Uterus (tissue), 4 donors: ENCODE measurements around the gene MAML1. TPM values are rescaled to one million over a fixed set of nuclear protein-coding genes. Genes with fewer than 3 reads are reported as not detected.
A peak's percentile ranks its signal among the peaks of the same experiment; 100 is the strongest.
"Not testable (repeated sequence)": the region's sequence is repeated elsewhere in the genome, so short reads cannot be mapped to it uniquely, and the experiment has no call there.

Experiments used
- DNase-seq, 2 donors: peaks; one replicate each; pipeline ENCODE4 v3.0.0-alpha.2; 2019 to 2020
- H3K27ac ChIP-seq, 2 donors: fragments of 200-600 bp; sonication (generic); 1 replicate in 1 of 2; 2 replicates in 1 of 2; pipeline ENCODE4 v1.5.1; 2016 to 2018
- H3K27me3 ChIP-seq, 2 donors: fragments of 200-600 bp; sonication (generic); one replicate each; pipeline ENCODE4 v1.5.1; 2018 to 2019; ENCODE audit warnings: control low read depth in 1 of 2
- H3K36me3 ChIP-seq, 2 donors: fragments of 200-600 bp; sonication (generic); one replicate each; pipeline ENCODE4 v1.5.1; 2019; ENCODE audit warnings: control low read depth in 1 of 2
- H3K4me1 ChIP-seq, 2 donors: fragments of 200-600 bp; sonication (generic); one replicate each; pipeline ENCODE4 v1.5.1; 2018 to 2019; ENCODE audit warnings: control low read depth in 1 of 2
- H3K4me3 ChIP-seq, 2 donors: fragments of 200-600 bp; sonication (generic); 1 replicate in 1 of 2; 2 replicates in 1 of 2; pipeline ENCODE4 v1.5.1; 2018 to 2019; ENCODE audit warnings: mild to moderate bottlenecking in 1 of 2
- H3K9me3 ChIP-seq, 2 donors: fragments of 200-600 bp; sonication (generic); one replicate each; pipeline ENCODE4 v1.5.1; 2019; ENCODE audit warnings: control low read depth in 1 of 2
- POLR2A ChIP-seq, 2 donors: fragments of 450-650 bp; IDR thresholded peaks; one replicate each; pipeline ENCODE4 v1.6.1; 2016; ENCODE audit warnings: antibody characterized with exemption in 2 of 2, mild to moderate bottlenecking in 1 of 2, moderate library complexity in 1 of 2
- intact Hi-C: fragments of 100-400 bp; cut with DNase I; formaldehyde crosslinking; loops from one replicate; pipeline ENCODE4 v1.15.1; 2023; ENCODE audit warnings: low total_unique reads
- total RNA-seq, 4 donors: library from RNA; depleted of rRNA in 3 of 4; stranded (reverse); fragments of >200 nt in 3 of 4; gene quantifications; one replicate each; pipeline versions ENCODE4 v1.1.0 to v1.2.4, GENCODE V29; 2014 to 2023
- TF ChIP-seq, protein P1 (sequence below), 4 experiments: fragments of 200-600 bp in 2 of 4; fragments of 450-650 bp in 2 of 4; sonication (generic) in 2 of 4; IDR thresholded peaks; one replicate each; pipeline ENCODE4 v1.5.1; 2016 to 2019; ENCODE audit warnings: antibody characterized with exemption in 4 of 4, mild to moderate bottlenecking in 2 of 4, moderate library complexity in 1 of 4
- donor health status: DM: yes; HTN: yes; CAD: no.

MAML1 gene, protein sequence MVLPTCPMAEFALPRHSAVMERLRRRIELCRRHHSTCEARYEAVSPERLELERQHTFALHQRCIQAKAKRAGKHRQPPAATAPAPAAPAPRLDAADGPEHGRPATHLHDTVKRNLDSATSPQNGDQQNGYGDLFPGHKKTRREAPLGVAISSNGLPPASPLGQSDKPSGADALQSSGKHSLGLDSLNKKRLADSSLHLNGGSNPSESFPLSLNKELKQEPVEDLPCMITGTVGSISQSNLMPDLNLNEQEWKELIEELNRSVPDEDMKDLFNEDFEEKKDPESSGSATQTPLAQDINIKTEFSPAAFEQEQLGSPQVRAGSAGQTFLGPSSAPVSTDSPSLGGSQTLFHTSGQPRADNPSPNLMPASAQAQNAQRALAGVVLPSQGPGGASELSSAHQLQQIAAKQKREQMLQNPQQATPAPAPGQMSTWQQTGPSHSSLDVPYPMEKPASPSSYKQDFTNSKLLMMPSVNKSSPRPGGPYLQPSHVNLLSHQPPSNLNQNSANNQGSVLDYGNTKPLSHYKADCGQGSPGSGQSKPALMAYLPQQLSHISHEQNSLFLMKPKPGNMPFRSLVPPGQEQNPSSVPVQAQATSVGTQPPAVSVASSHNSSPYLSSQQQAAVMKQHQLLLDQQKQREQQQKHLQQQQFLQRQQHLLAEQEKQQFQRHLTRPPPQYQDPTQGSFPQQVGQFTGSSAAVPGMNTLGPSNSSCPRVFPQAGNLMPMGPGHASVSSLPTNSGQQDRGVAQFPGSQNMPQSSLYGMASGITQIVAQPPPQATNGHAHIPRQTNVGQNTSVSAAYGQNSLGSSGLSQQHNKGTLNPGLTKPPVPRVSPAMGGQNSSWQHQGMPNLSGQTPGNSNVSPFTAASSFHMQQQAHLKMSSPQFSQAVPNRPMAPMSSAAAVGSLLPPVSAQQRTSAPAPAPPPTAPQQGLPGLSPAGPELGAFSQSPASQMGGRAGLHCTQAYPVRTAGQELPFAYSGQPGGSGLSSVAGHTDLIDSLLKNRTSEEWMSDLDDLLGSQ
- 10 to 100 TPM; 19.7 to 44.1 (median 21.4) TPM for total RNA-seq

GRCh38 chr5:179732412-179732917 is at the start of gene MAML1:
TSS of gene MAML1 (plus strand) at chr5:179732822. CDS start at chr5:179733113, 291 bp downstream.
- Histone ChIP-seq H3K9me3 (no peaks in the 10 kb centered on the region), H3K4me3 (peak within 1 kb of the TSS; percentile 61 to 96), H3K4me1 (peaks cover 8 to 25% of the 10 kb centered on the region in 2 donors), H3K27me3 (no peaks in the 10 kb centered on the region), H3K36me3 (no peaks in the 10 kb centered on the region), H3K27ac (peak within 1 kb of the TSS; percentile 97)
- TF ChIP-seq, protein P1, sequence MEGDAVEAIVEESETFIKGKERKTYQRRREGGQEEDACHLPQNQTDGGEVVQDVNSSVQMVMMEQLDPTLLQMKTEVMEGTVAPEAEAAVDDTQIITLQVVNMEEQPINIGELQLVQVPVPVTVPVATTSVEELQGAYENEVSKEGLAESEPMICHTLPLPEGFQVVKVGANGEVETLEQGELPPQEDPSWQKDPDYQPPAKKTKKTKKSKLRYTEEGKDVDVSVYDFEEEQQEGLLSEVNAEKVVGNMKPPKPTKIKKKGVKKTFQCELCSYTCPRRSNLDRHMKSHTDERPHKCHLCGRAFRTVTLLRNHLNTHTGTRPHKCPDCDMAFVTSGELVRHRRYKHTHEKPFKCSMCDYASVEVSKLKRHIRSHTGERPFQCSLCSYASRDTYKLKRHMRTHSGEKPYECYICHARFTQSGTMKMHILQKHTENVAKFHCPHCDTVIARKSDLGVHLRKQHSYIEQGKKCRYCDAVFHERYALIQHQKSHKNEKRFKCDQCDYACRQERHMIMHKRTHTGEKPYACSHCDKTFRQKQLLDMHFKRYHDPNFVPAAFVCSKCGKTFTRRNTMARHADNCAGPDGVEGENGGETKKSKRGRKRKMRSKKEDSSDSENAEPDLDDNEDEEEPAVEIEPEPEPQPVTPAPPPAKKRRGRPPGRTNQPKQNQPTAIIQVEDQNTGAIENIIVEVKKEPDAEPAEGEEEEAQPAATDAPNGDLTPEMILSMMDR (IDR thresholded peaks at IDR 0.05): peak in 1 of 4 experiments; percentile 24
- TF ChIP-seq POLR2A (IDR thresholded peaks at IDR 0.05): peak; percentile 76 to 91
- intact Hi-C loops: no loop called here
- DNase-seq: peak; percentile 100

DNA sequence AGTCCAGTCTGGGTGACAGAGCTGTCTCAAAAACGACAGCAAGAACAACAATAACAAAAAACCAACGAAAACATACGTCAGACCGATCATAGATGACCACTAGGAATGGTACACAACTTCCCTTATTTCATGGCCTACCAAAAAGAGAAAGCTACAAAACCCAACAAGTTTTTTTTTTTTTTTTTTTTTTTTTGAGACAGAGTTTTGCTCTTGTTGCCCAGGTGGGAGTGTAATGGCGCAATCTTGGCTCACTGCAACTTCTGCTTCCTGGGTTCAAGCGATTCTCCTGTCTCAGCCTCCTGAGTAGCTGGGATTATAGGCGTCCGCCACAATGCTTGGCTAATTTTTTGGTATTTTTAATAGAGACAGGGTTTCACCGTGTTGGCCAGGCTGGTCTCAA is 43.4 kb upstream of the MAML1 start:
- DNase-seq, H3K27me3 ChIP-seq, H3K4me3 ChIP-seq, H3K4me1 ChIP-seq, H3K36me3 ChIP-seq, intact Hi-C loops, H3K27ac ChIP-seq, H3K9me3 ChIP-seq: not testable (repeated sequence)

DNA sequence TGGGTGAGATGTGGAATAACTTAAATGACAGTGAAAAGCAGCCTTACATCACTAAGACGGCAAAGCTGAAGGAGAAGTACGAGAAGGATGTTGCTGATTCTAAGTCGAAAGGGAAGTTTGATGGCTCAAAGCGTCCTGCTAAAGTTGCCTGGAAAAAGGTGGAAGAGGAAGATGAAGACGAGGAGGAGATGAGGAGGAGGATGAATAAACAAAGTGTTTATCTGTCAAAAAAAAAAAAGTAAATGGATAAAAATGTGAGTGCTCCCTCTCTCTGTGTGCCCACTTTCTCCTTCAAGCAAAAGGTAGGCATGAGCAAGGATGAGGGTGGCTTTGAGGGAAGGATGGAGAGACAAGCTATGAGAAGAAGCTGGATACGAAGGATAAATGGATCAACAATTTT is 38.1 kb upstream of the MAML1 start:
- H3K36me3 ChIP-seq: no peaks in the 10 kb centered on the region
- DNase-seq: no peak
- no peaks in the 10 kb centered on the region for H3K27me3 ChIP-seq
- H3K27ac ChIP-seq: no peak overlapping the region
- TF ChIP-seq, protein P1 (IDR thresholded peaks at IDR 0.05): no peak
- no peak for TF ChIP-seq POLR2A (IDR thresholded peaks at IDR 0.05)
- H3K9me3 ChIP-seq: no peaks in the 10 kb centered on the region
- H3K4me3 ChIP-seq: no peak overlapping the region
- intact Hi-C loops: no loop called here
- H3K4me1 ChIP-seq: no peaks in the 10 kb centered on the region

GRCh38 chr5:179696603-179697002 is 36.0 kb upstream of the MAML1 start:
- DNase-seq: no peak
- H3K27ac ChIP-seq: no peak overlapping the region
- intact Hi-C loops: no loop called here

DNA sequence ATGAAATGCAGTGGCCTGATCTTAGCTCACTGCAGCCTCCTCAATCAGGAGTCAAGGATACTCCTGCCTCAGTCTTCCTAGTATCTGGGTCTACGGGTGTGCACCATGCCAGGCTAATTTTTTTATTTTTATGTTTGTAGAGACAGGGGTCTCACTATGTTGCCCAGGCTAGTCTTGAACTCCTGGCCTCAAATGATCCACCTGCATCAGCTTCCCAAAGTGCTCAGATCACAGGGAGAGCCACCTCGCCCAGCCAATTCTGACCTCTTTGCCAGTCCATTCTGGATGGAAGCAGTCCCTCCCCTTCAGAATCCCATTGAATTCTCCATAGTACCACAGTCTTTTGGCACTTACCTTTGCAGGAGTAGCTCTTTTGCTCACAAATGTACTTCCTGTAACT is 35.5 kb upstream of the MAML1 start:
- H3K27me3 ChIP-seq: no peaks in the 10 kb centered on the region
- no peak for DNase-seq
- H3K27ac ChIP-seq: peak overlapping the region; percentile 80 to 92
- intact Hi-C loops: no loop called here
- no peaks in the 10 kb centered on the region for H3K4me1 ChIP-seq
- H3K36me3 ChIP-seq: no peaks in the 10 kb centered on the region
- H3K9me3 ChIP-seq: no peaks in the 10 kb centered on the region
- no peak overlapping the region for H3K4me3 ChIP-seq
- TF ChIP-seq POLR2A (IDR thresholded peaks at IDR 0.05): no peak
- TF ChIP-seq, protein P1 (IDR thresholded peaks at IDR 0.05): no peak

More at GRCh38 chr5:179696603-179697002, 36.0 kb upstream of the MAML1 start:
- Histone ChIP-seq H3K9me3 (no peaks in the 10 kb centered on the region), H3K4me1 (no peaks in the 10 kb centered on the region), H3K36me3 (no peaks in the 10 kb centered on the region), H3K27me3 (no peaks in the 10 kb centered on the region), H3K4me3 (no peak overlapping the region)
- no peak for TF ChIP-seq POLR2A (IDR thresholded peaks at IDR 0.05)
- TF ChIP-seq, protein P1 (IDR thresholded peaks at IDR 0.05): no peak

DNA sequence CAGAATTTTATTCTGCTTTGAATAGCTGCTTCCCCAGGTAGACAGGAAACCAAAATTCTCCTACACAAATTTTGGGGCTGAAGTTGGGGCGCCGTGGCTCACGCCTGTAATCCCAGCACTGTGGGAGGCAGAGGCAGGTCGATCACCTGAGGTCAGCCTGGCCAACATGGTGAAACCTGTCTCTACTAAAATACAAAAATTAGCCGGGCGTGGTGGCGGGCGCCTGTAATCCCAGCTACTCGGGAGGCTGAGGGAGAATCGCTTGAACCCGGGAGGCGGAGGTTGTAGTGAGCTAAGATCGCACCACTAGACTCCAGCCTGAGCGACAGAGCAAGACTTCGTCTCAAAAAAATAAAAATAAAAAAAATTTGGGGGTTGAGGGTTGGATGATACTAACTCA is 35.1 kb upstream of the MAML1 start:
- H3K27me3 ChIP-seq, H3K9me3 ChIP-seq, H3K36me3 ChIP-seq, intact Hi-C loops, H3K4me1 ChIP-seq, DNase-seq: not testable (repeated sequence)
- Histone ChIP-seq H3K4me3 (peak overlapping the region in 1 of 2 donors; percentile 73), H3K27ac (peak overlapping the region; percentile 80 to 92)
